ENCODE measurements around the gene PHKG2. TPM values are rescaled to one million over a fixed set of nuclear protein-coding genes. Genes with fewer than 3 reads are reported as not detected.

PHKG2 gene
- total RNA-seq, 4 donors from 2014 or later = 22.4 to 25.8 (median 23.5) TPM

DNA sequence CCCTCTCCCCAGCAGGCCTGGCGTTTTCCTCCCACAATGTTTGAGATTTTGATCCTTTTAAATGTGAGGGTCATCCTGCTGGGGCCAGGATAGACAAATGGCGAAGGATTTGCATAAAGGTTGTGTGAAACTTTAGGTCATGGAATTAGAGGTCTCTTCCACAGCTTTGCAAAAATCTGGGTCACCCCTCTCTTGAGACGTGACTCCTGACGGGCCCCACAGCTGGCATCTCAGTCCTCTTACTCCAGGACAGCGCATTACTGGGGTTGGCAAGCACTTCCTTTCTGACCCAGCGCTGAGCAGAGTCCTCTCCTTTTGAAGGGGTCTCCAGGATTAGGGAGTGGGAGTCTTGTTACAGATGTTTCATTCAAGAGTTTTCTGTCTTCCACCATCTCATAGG is 31.4 kb downstream of the PHKG2 start:
- Histone ChIP-seq H3K9me3 (no peaks in the 10 kb centered on the region), H3K27ac (replicated peaks in 1 of 4) (peak overlapping the region in 1 of 4 donors; percentile 95), H3K4me1 (peaks cover 17 to 44% (median 32%) of the 10 kb centered on the region in 4 donors), H3K4me3 (no peak overlapping the region), H3K27me3 (no peaks in the 10 kb centered on the region), H3K36me3 (peaks cover 20 to 48% (median 37%) of the 10 kb centered on the region in 4 donors)
- intact Hi-C loops (cut with DNase I) = no loop called here
- TF ChIP-seq, protein P1, sequence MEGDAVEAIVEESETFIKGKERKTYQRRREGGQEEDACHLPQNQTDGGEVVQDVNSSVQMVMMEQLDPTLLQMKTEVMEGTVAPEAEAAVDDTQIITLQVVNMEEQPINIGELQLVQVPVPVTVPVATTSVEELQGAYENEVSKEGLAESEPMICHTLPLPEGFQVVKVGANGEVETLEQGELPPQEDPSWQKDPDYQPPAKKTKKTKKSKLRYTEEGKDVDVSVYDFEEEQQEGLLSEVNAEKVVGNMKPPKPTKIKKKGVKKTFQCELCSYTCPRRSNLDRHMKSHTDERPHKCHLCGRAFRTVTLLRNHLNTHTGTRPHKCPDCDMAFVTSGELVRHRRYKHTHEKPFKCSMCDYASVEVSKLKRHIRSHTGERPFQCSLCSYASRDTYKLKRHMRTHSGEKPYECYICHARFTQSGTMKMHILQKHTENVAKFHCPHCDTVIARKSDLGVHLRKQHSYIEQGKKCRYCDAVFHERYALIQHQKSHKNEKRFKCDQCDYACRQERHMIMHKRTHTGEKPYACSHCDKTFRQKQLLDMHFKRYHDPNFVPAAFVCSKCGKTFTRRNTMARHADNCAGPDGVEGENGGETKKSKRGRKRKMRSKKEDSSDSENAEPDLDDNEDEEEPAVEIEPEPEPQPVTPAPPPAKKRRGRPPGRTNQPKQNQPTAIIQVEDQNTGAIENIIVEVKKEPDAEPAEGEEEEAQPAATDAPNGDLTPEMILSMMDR (IDR thresholded peaks at IDR 0.05) = no peak
- TF ChIP-seq EP300 (IDR thresholded peaks at IDR 0.05) (no peak), POLR2A (IDR thresholded peaks at IDR 0.05; ENCODE audit: low read depth) (no peak), POLR2AphosphoS5 (IDR thresholded peaks at IDR 0.05) (no peak)
- 80% methylated on average over 6 of the region's 6 CpGs for WGBS
- DNase-seq (ENCODE audit: extremely low spot score) = no peak

DNA sequence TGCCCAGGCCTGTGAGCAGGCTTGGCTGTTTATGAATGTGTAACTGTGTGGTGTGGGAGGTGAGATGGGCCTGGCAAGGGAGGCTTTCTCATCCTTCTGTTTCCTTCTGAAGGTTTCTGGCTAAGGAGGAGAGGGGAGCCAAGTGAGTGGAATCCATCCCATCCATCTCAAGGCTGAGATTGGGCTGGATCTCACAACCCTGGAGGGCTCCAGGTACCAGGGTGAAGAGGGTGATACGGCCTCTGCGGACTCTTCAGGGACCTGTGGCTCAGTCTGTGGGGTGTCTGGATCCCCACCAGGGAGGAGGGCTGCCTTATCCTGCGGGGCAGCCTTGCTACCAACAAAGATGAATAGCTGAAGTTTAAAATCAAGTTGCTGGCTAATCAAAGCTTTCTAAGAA is 31.8 kb downstream of the PHKG2 start:
- WGBS = 92% methylated on average over 3 of the region's 3 CpGs
- TF ChIP-seq POLR2AphosphoS5 (IDR thresholded peaks at IDR 0.05) (no peak), POLR2A (IDR thresholded peaks at IDR 0.05; ENCODE audit: low read depth) (no peak), EP300 (IDR thresholded peaks at IDR 0.05) (no peak)
- TF ChIP-seq, protein P1 (IDR thresholded peaks at IDR 0.05) = no peak
- intact Hi-C loops (cut with DNase I) = no loop called here
- Histone ChIP-seq H3K4me1 (peaks cover 13 to 44% (median 31%) of the 10 kb centered on the region in 4 donors), H3K27me3 (no peaks in the 10 kb centered on the region), H3K36me3 (peaks cover 20 to 48% (median 36%) of the 10 kb centered on the region in 4 donors), H3K4me3 (no peak overlapping the region), H3K27ac (replicated peaks in 1 of 4) (peak overlapping the region in 1 of 4 donors; percentile 14), H3K9me3 (no peaks in the 10 kb centered on the region)
- no peak for DNase-seq (ENCODE audit: extremely low spot score)

DNA sequence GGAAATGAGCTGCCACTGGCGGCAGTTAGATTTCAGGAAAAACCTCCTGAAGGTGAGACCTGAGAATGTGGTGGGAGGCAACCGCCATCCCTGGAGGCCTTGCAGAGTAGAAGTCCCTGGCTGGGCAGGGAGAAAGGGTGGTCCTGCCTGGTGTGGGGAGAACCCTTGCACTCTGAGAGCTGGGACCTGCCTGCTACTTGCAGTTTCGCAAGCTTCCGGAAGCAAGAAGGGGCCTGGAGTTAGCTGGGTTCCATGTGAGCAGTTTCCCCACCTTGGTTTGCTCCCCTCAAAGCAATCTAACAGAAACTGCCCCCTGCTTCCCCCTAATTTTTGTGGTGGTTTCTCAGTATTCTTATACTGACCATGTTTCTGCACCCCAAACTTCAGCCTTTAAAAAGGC is 32.3 kb downstream of the PHKG2 start:
- H3K4me1 ChIP-seq = peaks cover 16 to 47% (median 33%) of the 10 kb centered on the region in 4 donors
- 74% methylated on average over 4 of the region's 4 CpGs for WGBS
- intact Hi-C loops (cut with DNase I) = no loop called here

DNA sequence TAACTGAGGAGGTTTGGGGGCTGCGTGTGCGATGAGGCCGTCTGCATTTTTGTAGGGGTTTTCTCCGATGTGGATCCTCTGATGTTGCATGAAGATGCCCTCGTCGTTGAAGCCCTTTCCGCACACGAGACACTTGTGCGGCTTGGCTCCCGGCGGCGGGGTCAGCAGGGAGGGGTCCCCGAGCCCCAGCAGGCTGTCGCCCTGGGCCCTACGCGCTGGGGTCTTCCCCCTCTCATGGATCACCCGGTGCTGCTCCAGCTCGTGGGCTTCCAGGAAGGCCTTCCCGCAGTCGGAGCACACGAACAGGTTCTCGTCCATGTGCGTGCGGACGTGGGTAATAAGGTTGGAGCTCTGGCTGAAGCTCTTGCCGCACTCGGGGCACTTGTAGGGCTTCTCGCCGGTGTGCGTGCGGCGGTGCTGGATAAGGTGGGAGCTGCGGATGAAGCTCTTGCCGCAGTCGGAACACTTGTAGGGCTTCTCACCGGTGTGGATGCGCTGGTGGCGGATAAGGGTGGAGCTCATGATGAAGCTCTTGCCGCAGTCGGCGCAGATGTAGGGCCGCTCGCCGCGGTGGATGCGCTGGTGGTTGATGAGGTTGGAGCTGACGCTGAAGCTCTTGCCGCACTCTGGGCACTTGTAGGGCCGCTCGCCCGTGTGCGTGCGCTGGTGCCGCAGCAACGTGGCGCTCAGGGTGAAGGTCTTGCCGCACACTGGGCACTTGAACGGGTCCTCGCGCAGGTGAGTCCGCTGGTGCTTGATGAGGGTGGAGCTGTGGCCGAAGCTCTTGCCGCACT is 34.5 kb downstream of the PHKG2 start:
- TF ChIP-seq POLR2A (IDR thresholded peaks at IDR 0.05; ENCODE audit: low read depth) = no peak
- TF ChIP-seq EP300 (IDR thresholded peaks at IDR 0.05) = no peak
- no peak for TF ChIP-seq POLR2AphosphoS5 (IDR thresholded peaks at IDR 0.05)
- TF ChIP-seq, protein P1 (IDR thresholded peaks at IDR 0.05) = no peak
- intact Hi-C loops (cut with DNase I) = no loop called here

More for the DNA sequence above, 32.3 kb downstream of the PHKG2 start:
- peaks cover 20 to 48% (median 38%) of the 10 kb centered on the region in 4 donors for H3K36me3 ChIP-seq
- no peak overlapping the region for H3K27ac ChIP-seq (replicated peaks in 1 of 4)
- no peak for TF ChIP-seq EP300 (IDR thresholded peaks at IDR 0.05)
- no peaks in the 10 kb centered on the region for H3K9me3 ChIP-seq
- no peak for DNase-seq (ENCODE audit: extremely low spot score)
- no peaks in the 10 kb centered on the region for H3K27me3 ChIP-seq
- H3K4me3 ChIP-seq = no peak overlapping the region

DNA sequence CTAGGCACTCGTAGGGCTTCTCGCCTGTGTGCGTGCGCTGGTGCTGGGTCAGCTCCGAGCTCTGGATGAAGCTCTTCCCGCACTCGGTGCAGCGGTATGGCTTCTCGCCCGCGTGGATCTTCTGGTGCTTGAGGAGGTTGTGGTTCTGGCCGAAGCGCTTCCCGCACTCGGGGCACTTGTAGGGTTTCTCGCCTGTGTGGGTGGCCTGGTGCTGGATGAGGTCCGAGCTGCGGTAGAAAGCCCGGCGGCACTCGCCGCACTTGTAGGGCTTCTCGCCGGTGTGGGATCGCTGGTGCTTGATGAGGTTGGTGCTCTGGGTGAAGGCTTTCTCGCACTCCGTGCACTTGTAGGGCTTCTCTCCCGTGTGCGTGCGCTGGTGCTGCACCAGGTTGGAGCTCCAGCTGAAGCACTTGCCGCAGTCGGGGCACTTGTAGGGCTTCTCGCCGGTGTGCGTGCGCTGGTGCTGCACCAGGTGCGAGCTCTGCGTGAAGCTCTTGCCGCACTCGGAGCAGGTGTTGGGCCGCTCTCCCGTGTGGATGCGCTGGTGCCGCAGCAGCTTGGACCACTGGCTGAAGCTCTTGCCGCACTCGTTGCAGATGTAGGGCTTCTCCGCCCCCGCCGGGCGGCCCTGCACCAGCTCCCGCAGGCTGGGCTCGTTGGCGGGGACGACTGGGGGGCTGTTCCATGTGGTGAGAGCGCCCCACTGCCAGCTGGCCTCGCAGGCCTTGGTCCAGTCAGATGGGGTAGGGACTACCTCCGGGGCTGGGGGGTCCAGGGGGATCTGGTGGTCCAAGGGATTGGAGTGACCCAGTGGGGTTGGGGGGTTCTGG is 35.3 kb downstream of the PHKG2 start:
- 98% methylated on average over 36 of the region's 57 CpGs for WGBS
- intact Hi-C loops (cut with DNase I) = no loop called here
- TF ChIP-seq POLR2AphosphoS5 (IDR thresholded peaks at IDR 0.05) = no peak
- no peak for TF ChIP-seq EP300 (IDR thresholded peaks at IDR 0.05)
- TF ChIP-seq POLR2A (IDR thresholded peaks at IDR 0.05; ENCODE audit: low read depth) = no peak
- TF ChIP-seq, protein P1 (IDR thresholded peaks at IDR 0.05) = no peak

More for the DNA sequence above, 34.5 kb downstream of the PHKG2 start:
- no peak for DNase-seq (ENCODE audit: extremely low spot score)
- Histone ChIP-seq H3K27ac (replicated peaks in 1 of 4) (no peak overlapping the region), H3K4me3 (no peak overlapping the region), H3K9me3 (no peaks in the 10 kb centered on the region), H3K4me1 (peaks cover 18 to 47% (median 30%) of the 10 kb centered on the region in 4 donors), H3K36me3 (peaks cover 20 to 48% (median 38%) of the 10 kb centered on the region in 4 donors), H3K27me3 (no peaks in the 10 kb centered on the region)
- 95% methylated on average over 24 of the region's 63 CpGs for WGBS

More for the DNA sequence above, 35.3 kb downstream of the PHKG2 start:
- Histone ChIP-seq H3K27me3 (no peaks in the 10 kb centered on the region), H3K27ac (replicated peaks in 1 of 4) (no peak overlapping the region), H3K4me1 (peaks cover 19 to 44% (median 32%) of the 10 kb centered on the region in 4 donors), H3K4me3 (no peak overlapping the region), H3K9me3 (no peaks in the 10 kb centered on the region), H3K36me3 (peaks cover 20 to 48% (median 38%) of the 10 kb centered on the region in 4 donors)
- no peak for DNase-seq (ENCODE audit: extremely low spot score)

Data from esophagus muscularis mucosa (tissue), 4 donors.